Liver (tissue), 9 donors: ENCODE measurements around the gene SLC31A1. TPM values are rescaled to one million over a fixed set of nuclear protein-coding genes. Genes with fewer than 3 reads are reported as not detected.

Source experiments
- DNase-seq: peaks from one replicate; pipeline ENCODE4 v3.0.0-alpha.2; 2017; ENCODE audit warnings: low spot score
- H3K27ac ChIP-seq, 2 donors: one replicate each; pipeline ENCODE4 v1.7.0; 2013; ENCODE audit warnings: inconsistent platforms in 2 of 2, low read length in 2 of 2, control low read depth in 1 of 2, low read depth in 1 of 2, mild to moderate bottlenecking in 1 of 2
- H3K27me3 ChIP-seq, 4 donors: one replicate each; pipeline versions ENCODE4 v1.6.1 to v1.7.0; 2013; ENCODE audit warnings: low read length in 3 of 4, inconsistent platforms in 1 of 4, mild to moderate bottlenecking in 1 of 4, moderate library complexity in 1 of 4; ENCODE audit not compliant: control insufficient read depth in 4 of 4, insufficient read depth in 4 of 4
- H3K36me3 ChIP-seq, 4 donors: one replicate each; pipeline versions ENCODE4 v1.6.1 to v1.7.0; 2013; ENCODE audit warnings: low read length in 3 of 4, mild to moderate bottlenecking in 3 of 4, low read depth in 1 of 4, moderate library complexity in 1 of 4; ENCODE audit not compliant: control insufficient read depth in 4 of 4, insufficient read depth in 3 of 4
- H3K4me1 ChIP-seq, 4 donors: one replicate each; pipeline versions ENCODE4 v1.6.1 to v1.7.0; 2013; ENCODE audit warnings: low read length in 3 of 4, mild to moderate bottlenecking in 3 of 4, moderate library complexity in 1 of 4; ENCODE audit not compliant: control insufficient read depth in 4 of 4, insufficient read depth in 4 of 4
- H3K4me3 ChIP-seq, 3 donors: one replicate each; pipeline versions ENCODE4 v1.6.1 to v1.7.0; 2013; ENCODE audit warnings: low read length in 3 of 3, control low read depth in 1 of 3, low read depth in 1 of 3, mild to moderate bottlenecking in 1 of 3
- H3K9ac ChIP-seq, 2 donors: one replicate each; pipeline ENCODE4 v1.7.0; 2013; ENCODE audit warnings: low read length in 2 of 2, mild to moderate bottlenecking in 2 of 2, moderate library complexity in 2 of 2, control low read depth in 1 of 2, low read depth in 1 of 2
- H3K9me3 ChIP-seq, 4 donors: one replicate each; pipeline versions ENCODE4 v1.6.1 to v1.7.0; 2013; ENCODE audit warnings: low read length in 3 of 4; ENCODE audit not compliant: control insufficient read depth in 4 of 4
- ATF3 ChIP-seq: IDR thresholded peaks from 2 replicates; pipeline ENCODE4 v1.6.1; 2016; ENCODE audit warnings: antibody characterized with exemption
- EGR1 ChIP-seq, 2 donors: IDR thresholded peaks; 2 replicates each; pipeline ENCODE4 v1.6.1; 2016 to 2018; ENCODE audit warnings: antibody characterized with exemption in 2 of 2, low read depth in 2 of 2
- GABPA ChIP-seq, 2 donors: IDR thresholded peaks in 1 of 2; conservative IDR thresholded peaks in 1 of 2; 2 replicates each; pipeline ENCODE4 v1.6.1; 2016; ENCODE audit warnings: antibody characterized with exemption in 2 of 2, mild to moderate bottlenecking in 1 of 2, moderate library complexity in 1 of 2
- HNF4A ChIP-seq, 2 donors: conservative IDR thresholded peaks; 2 replicates each; pipeline ENCODE4 v1.6.1; 2016; ENCODE audit warnings: antibody characterized with exemption in 2 of 2, mild to moderate bottlenecking in 2 of 2
- HNF4G ChIP-seq: IDR thresholded peaks from 2 replicates; pipeline ENCODE4 v1.6.1; 2016; ENCODE audit warnings: antibody characterized with exemption
- MAX ChIP-seq: IDR thresholded peaks from 2 replicates; pipeline ENCODE4 v1.6.1; 2016; ENCODE audit warnings: antibody characterized with exemption
- NR2F2 ChIP-seq: IDR thresholded peaks from 2 replicates; pipeline ENCODE4 v1.6.1; 2016; ENCODE audit warnings: antibody characterized with exemption
- RAD21 ChIP-seq, 2 donors: IDR thresholded peaks; 2 replicates each; pipeline ENCODE4 v1.6.1; 2016; ENCODE audit warnings: antibody characterized with exemption in 2 of 2, mild to moderate bottlenecking in 2 of 2
- RXRA ChIP-seq, 2 donors: IDR thresholded peaks; 2 replicates each; pipeline ENCODE4 v1.6.1; 2017 to 2018; ENCODE audit warnings: antibody characterized with exemption in 2 of 2, mild to moderate bottlenecking in 1 of 2
- SP1 ChIP-seq: IDR thresholded peaks from 2 replicates; pipeline ENCODE4 v1.6.1; 2018; ENCODE audit warnings: antibody characterized with exemption, mild to moderate bottlenecking
- TAF1 ChIP-seq: conservative IDR thresholded peaks from 2 replicates; pipeline ENCODE4 v1.6.1; 2016; ENCODE audit warnings: antibody characterized with exemption, mild to moderate bottlenecking
- YY1 ChIP-seq: IDR thresholded peaks from 2 replicates; pipeline ENCODE4 v1.6.1; 2016; ENCODE audit warnings: antibody characterized with exemption, mild to moderate bottlenecking
- WGBS: extraction: QIAGEN DNeasy Blood & Tissue Kit; methylation state at CpG from one replicate; pipeline ENCODE4 v1.1.7; 2013; 5-methylcytosine and 5-hydroxymethylcytosine counted together
- polyA plus RNA-seq, 2 donors: library from polyadenylated mRNA; stranded (reverse) in 1 of 2; unstranded in 1 of 2; fragments of 200-250 nt in 1 of 2; fragments of >200 nt in 1 of 2; fragmentation: Nextera tagmentation in 1 of 2; extraction: Ambion mirVana in 1 of 2; gene quantifications; one replicate each; pipeline versions ENCODE4 v1.2.1 to v1.2.3, GENCODE V29; 2013 to 2015
- total RNA-seq, 2 donors: library from RNA; depleted of rRNA; stranded (reverse); fragments of >200 nt; gene quantifications; one replicate each; pipeline ENCODE4 v1.2.3, GENCODE V29; 2014
- TF ChIP-seq, protein P1 (sequence below): fragments of 150-350 bp; IDR thresholded peaks from 2 replicates; pipeline ENCODE4 v1.5.1; 2017; ENCODE audit warnings: improper control_type of control experiment, low read depth, low read length; ENCODE audit not compliant: missing input control
- TF ChIP-seq, protein P2 (sequence below): IDR thresholded peaks from 2 replicates; pipeline ENCODE4 v1.6.1; 2016; ENCODE audit warnings: antibody characterized with exemption
- TF ChIP-seq, protein P3 (sequence below): IDR thresholded peaks from 2 replicates; pipeline ENCODE4 v1.6.1; 2016; ENCODE audit warnings: antibody characterized with exemption, mild to moderate bottlenecking
- donor health status: healthy.
- donor health status: healthy.
- donor health status: healthy.
- donor health status: healthy.
- donor health status: healthy.

Gene SLC31A1
- total and polyA plus RNA-seq, 4 donors = 26.6 to 96.2 (median 44.9) TPM

DNA sequence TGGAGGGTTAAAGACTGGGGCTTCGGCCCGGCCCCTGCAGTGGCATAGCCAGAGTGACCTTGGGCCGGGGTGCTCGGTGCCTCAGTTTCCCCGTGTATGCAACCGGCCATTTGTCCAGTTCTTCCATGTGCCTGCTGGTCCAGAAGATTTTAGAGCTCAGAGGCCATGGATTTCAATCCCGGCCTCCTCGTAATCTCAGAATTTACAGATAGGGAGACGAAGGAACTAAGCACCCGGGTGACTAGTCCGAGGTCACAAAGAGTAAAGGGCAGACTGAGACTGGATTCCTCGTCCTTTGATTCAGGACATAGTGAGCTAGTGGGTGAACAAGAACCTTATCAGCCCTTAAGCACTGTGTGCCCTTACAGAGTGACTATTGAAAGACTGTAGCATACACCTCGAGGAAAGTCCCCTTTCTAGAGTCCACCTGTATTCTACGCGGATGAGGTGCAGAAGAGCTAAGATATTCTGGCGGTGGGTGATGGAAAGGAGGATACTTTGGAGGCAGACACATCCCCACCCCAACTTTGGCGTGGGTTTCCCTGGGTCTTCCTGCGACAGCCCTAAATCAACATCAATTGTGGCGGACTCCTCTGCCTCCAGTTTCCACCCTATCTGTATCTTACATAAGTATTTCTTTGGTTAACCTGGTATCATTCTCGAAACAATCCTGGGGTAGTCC lies 597 bp downstream of the SLC31A1 start:
- no peaks in the 10 kb centered on the region for H3K27me3 ChIP-seq
- H3K36me3 ChIP-seq = peaks cover 0 to 6% (median under 1%) of the 10 kb centered on the region in 4 donors
- DNase-seq = peak; percentile 41
- 4% methylated on average over 20 of the region's 20 CpGs for WGBS
- H3K4me3 ChIP-seq = peak overlapping the region; percentile 87 to 94 (median 89)
- H3K27ac ChIP-seq = peak overlapping the region; percentile 94 to 95
- no peaks in the 10 kb centered on the region for H3K9me3 ChIP-seq
- peak overlapping the region; percentile 92 to 95 for H3K9ac ChIP-seq
- H3K4me1 ChIP-seq = peaks cover 5 to 50% (median 39%) of the 10 kb centered on the region in 4 donors
- TF ChIP-seq HNF4A (conservative IDR thresholded peaks at IDR 0.05) (no peak), MAX (no peak), NR2F2 (peak; percentile 8), SP1 (no peak), EGR1 (IDR thresholded peaks at IDR 0.05; ENCODE audit: low read depth in 2 of 2) (no peak)

DNA sequence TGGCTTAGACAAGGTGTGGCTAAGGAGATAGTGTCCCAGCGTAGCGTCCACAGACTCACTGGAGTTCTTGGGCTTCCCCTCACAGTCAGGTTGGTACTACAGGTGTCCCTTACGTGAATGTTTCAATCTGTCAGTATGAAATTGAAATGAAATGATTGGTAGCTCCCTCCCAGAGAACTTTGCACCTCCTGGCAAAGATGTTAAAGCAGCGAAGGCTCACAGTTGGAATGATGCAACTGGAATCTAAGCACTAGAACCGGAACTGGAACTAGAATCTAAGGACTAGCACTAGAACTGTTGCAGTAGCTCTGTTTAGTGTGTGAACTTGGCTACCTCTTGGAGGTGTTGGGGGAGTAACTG lies 1.1 kb downstream of the SLC31A1 start:
- Histone ChIP-seq H3K27me3 (no peaks in the 10 kb centered on the region), H3K36me3 (peaks cover 0 to 6% (median under 1%) of the 10 kb centered on the region in 4 donors), H3K4me3 (peak overlapping the region; percentile 87 to 94 (median 89)), H3K9me3 (no peaks in the 10 kb centered on the region), H3K4me1 (peaks cover 5 to 54% (median 39%) of the 10 kb centered on the region in 4 donors), H3K9ac (peak overlapping the region; percentile 92 to 95), H3K27ac (peak overlapping the region; percentile 94 to 95)
- WGBS = 20% methylated on average over 5 of the region's 5 CpGs
- peak; percentile 82 for TF ChIP-seq TAF1
- no peak for TF ChIP-seq EGR1 (IDR thresholded peaks at IDR 0.05; ENCODE audit: low read depth in 2 of 2)
- TF ChIP-seq, protein P1, sequence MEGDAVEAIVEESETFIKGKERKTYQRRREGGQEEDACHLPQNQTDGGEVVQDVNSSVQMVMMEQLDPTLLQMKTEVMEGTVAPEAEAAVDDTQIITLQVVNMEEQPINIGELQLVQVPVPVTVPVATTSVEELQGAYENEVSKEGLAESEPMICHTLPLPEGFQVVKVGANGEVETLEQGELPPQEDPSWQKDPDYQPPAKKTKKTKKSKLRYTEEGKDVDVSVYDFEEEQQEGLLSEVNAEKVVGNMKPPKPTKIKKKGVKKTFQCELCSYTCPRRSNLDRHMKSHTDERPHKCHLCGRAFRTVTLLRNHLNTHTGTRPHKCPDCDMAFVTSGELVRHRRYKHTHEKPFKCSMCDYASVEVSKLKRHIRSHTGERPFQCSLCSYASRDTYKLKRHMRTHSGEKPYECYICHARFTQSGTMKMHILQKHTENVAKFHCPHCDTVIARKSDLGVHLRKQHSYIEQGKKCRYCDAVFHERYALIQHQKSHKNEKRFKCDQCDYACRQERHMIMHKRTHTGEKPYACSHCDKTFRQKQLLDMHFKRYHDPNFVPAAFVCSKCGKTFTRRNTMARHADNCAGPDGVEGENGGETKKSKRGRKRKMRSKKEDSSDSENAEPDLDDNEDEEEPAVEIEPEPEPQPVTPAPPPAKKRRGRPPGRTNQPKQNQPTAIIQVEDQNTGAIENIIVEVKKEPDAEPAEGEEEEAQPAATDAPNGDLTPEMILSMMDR = no peak
- TF ChIP-seq, protein P2, sequence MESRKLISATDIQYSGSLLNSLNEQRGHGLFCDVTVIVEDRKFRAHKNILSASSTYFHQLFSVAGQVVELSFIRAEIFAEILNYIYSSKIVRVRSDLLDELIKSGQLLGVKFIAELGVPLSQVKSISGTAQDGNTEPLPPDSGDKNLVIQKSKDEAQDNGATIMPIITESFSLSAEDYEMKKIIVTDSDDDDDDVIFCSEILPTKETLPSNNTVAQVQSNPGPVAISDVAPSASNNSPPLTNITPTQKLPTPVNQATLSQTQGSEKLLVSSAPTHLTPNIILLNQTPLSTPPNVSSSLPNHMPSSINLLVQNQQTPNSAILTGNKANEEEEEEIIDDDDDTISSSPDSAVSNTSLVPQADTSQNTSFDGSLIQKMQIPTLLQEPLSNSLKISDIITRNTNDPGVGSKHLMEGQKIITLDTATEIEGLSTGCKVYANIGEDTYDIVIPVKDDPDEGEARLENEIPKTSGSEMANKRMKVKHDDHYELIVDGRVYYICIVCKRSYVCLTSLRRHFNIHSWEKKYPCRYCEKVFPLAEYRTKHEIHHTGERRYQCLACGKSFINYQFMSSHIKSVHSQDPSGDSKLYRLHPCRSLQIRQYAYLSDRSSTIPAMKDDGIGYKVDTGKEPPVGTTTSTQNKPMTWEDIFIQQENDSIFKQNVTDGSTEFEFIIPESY = peak; percentile 22
- peak; percentile 84 for TF ChIP-seq SP1
- TF ChIP-seq RAD21 (IDR thresholded peaks at IDR 0.05) = peak in 1 of 2 donors; percentile 53
- TF ChIP-seq, protein P3, sequence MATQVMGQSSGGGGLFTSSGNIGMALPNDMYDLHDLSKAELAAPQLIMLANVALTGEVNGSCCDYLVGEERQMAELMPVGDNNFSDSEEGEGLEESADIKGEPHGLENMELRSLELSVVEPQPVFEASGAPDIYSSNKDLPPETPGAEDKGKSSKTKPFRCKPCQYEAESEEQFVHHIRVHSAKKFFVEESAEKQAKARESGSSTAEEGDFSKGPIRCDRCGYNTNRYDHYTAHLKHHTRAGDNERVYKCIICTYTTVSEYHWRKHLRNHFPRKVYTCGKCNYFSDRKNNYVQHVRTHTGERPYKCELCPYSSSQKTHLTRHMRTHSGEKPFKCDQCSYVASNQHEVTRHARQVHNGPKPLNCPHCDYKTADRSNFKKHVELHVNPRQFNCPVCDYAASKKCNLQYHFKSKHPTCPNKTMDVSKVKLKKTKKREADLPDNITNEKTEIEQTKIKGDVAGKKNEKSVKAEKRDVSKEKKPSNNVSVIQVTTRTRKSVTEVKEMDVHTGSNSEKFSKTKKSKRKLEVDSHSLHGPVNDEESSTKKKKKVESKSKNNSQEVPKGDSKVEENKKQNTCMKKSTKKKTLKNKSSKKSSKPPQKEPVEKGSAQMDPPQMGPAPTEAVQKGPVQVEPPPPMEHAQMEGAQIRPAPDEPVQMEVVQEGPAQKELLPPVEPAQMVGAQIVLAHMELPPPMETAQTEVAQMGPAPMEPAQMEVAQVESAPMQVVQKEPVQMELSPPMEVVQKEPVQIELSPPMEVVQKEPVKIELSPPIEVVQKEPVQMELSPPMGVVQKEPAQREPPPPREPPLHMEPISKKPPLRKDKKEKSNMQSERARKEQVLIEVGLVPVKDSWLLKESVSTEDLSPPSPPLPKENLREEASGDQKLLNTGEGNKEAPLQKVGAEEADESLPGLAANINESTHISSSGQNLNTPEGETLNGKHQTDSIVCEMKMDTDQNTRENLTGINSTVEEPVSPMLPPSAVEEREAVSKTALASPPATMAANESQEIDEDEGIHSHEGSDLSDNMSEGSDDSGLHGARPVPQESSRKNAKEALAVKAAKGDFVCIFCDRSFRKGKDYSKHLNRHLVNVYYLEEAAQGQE = no peak
- peak; percentile 96 for TF ChIP-seq ATF3
- peak; percentile 50 to 80 for TF ChIP-seq GABPA (IDR thresholded peaks at IDR 0.05 in 1 of 2, conservative IDR thresholded peaks at IDR 0.05 in 1 of 2)
- TF ChIP-seq HNF4A (conservative IDR thresholded peaks at IDR 0.05) = peak; percentile 82 to 89
- TF ChIP-seq YY1 = peak; percentile 34
- TF ChIP-seq MAX = peak; percentile 26
- peak; percentile 82 for TF ChIP-seq HNF4G
- peak; percentile 52 to 59 for TF ChIP-seq RXRA (IDR thresholded peaks at IDR 0.05)
- DNase-seq = peak; percentile 40
